Erythroblast (primary cell): Measurements from ENCODE around the gene CA11.

Experiments
- GATA1 ChIP-seq: IDR thresholded peaks from 2 replicates; pipeline ENCODE4 v1.6.1; 2011; ENCODE audit warnings: low read depth, mild to moderate bottlenecking, control low read depth, low read length, moderate library complexity
- POLR2A ChIP-seq: IDR thresholded peaks from 2 replicates; pipeline ENCODE4 v1.6.1; 2011; ENCODE audit warnings: mild to moderate bottlenecking, low read length

DNA sequence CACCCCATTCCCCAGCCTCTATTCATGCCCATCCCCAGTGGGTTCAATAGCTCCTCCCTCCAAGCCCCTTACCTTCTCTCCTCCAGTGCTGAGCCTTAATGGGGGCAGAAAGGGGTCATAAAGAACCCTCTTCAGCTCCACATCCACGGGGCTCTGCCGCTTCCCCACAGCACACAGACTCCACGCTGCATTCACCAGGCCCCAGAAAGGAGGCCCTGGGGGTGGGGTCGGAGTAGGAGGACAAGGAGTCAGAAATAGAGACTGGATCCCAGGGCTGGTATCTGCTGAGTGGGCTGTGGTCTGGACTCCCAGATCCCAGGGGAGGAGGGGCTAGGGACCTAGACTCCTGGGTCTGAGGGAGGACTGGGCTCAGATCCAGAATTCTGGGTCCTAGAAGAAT lies 1.6 kb downstream of the CA11 start:
- no peak for TF ChIP-seq POLR2A
- no peak for TF ChIP-seq GATA1
